Measurements from ENCODE around the gene PLXNA1. TPM values are rescaled to one million over a fixed set of nuclear protein-coding genes. Genes with fewer than 3 reads are reported as not detected.

PLXNA1 gene
- total RNA-seq, 1 donor from 2014 or later, result 41.5 TPM

Other genes with a start within 250 kb of the PLXNA1 start
- not detected for gene PRR23E, start 210.0 kb downstream of the PLXNA1 start, total RNA-seq

Measured in mucosa of gallbladder (tissue), 1 donor.